ENCODE results near the gene ABHD3. TPM values are rescaled to one million over a fixed set of nuclear protein-coding genes. Genes with fewer than 3 reads are reported as not detected.
A peak's percentile ranks its signal among the peaks of the same experiment; 100 is the strongest.

ABHD3 gene
- total RNA-seq, 1 donor from 2014 or later: 3.7 TPM

DNA sequence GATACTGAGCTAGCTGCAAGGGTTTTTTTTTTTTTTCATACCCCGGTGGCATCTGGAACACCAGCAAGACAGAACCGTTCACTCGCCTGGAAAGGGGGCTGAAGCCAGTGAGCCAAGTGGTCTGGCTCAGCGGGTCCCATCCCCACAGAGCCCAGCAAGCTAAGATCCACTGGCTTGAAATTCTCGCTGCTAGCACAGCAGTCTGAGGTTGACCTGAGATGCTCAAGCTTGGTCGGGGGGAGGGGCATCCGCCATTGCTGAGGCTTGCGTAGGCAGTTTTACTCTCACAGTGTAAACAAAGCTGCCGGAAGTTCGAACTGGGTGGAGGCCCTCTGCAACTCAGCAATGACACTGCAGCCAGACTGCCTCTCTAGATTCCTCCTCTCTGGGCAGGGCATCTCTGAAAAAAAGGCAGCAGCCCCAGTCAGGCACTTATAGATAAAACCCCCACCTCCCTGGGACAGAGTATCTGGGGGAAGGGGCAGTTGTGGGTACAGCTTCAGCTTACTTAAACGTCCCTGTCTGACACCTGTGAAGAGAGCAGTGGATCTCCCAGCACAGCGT, 31.0 kb upstream of the ABHD3 start:
- no peak overlapping the region for H3K27ac ChIP-seq (replicated peaks)
- peak; percentile 23 for DNase-seq
- no peaks in the 10 kb centered on the region for H3K36me3 ChIP-seq
- H3K4me3 ChIP-seq: no peak overlapping the region
- intact Hi-C loops (cut with micrococcal nuclease): no loop called here
- H3K4me1 ChIP-seq: peaks cover 13% of the 10 kb centered on the region
- no peaks in the 10 kb centered on the region for H3K27me3 ChIP-seq (ENCODE audit: low read depth)
- TF ChIP-seq CTCF (IDR thresholded peaks at IDR 0.05; ENCODE audit: borderline replicate concordance): no peak
- H3K9me3 ChIP-seq (replicated peaks): peaks cover 8% of the 10 kb centered on the region

- no peak for TF ChIP-seq CTCF (IDR thresholded peaks at IDR 0.05; ENCODE audit: borderline replicate concordance)
- no peak overlapping the region for H3K27ac ChIP-seq (replicated peaks)
- no peak for DNase-seq
- intact Hi-C loops (cut with micrococcal nuclease): no loop called here
- peaks cover 8% of the 10 kb centered on the region for H3K9me3 ChIP-seq (replicated peaks)
- H3K36me3 ChIP-seq: no peaks in the 10 kb centered on the region
- H3K4me1 ChIP-seq: peaks cover 5% of the 10 kb centered on the region
- H3K4me3 ChIP-seq: no peak overlapping the region
- no peaks in the 10 kb centered on the region for H3K27me3 ChIP-seq (ENCODE audit: low read depth)
Measured at GRCh38 chr18:21733011-21733410, 28.4 kb upstream of the ABHD3 start.

DNA sequence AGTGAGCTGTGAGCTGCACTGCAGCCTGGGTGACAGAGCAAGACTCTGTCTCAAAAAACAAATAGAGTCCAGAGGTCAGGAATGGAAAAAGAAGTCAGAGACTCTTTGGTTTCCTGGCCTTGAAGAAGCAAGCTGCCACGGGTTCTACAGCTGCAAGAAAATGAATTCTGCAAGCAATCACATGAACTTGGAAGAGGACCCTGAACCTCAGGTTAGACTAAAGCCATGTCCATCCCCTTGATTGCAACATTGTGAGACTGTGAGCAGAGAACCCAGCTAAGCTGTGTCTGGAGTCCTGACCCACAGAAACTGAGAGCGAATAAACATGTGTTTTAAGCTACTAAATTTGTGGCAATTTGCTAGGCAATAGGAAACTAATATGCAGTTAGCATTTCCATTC, 23.1 kb upstream of the ABHD3 start:
- Histone ChIP-seq H3K4me1 (no peaks in the 10 kb centered on the region), H3K9me3 (replicated peaks) (no peaks in the 10 kb centered on the region), H3K27ac (replicated peaks) (no peak overlapping the region), H3K36me3 (no peaks in the 10 kb centered on the region), H3K4me3 (no peak overlapping the region), H3K27me3 (ENCODE audit: low read depth) (no peaks in the 10 kb centered on the region)
- TF ChIP-seq CTCF (IDR thresholded peaks at IDR 0.05; ENCODE audit: borderline replicate concordance): no peak
- intact Hi-C loops (cut with micrococcal nuclease): no loop called here
- DNase-seq: no peak

DNA sequence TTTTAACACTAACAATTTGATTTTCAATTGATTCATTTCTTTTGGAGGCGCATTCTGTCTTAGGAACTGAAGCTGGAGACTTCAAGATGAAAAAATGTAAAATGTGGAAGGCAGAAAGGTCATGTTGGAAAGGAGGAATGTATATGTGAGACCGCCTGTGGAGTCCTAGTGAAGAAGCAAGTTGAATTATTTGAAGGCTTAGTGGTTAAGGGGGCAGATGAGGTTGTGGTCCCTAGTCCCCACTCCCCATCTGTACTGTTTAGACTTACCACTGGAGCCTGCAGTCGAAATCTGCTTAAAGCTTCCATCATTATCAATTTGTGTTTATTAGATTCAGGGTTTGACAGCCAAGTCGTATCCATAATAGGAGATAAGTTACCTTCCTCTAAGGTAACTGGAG, 20.6 kb upstream of the ABHD3 start:
- no peak for DNase-seq
- no peaks in the 10 kb centered on the region for H3K27me3 ChIP-seq (ENCODE audit: low read depth)
- H3K4me3 ChIP-seq: no peak overlapping the region
- H3K27ac ChIP-seq (replicated peaks): no peak overlapping the region
- no peaks in the 10 kb centered on the region for H3K4me1 ChIP-seq
- intact Hi-C loops (cut with micrococcal nuclease): no loop called here
- TF ChIP-seq CTCF (IDR thresholded peaks at IDR 0.05; ENCODE audit: borderline replicate concordance): no peak
- H3K9me3 ChIP-seq (replicated peaks): no peaks in the 10 kb centered on the region
- no peaks in the 10 kb centered on the region for H3K36me3 ChIP-seq

DNA sequence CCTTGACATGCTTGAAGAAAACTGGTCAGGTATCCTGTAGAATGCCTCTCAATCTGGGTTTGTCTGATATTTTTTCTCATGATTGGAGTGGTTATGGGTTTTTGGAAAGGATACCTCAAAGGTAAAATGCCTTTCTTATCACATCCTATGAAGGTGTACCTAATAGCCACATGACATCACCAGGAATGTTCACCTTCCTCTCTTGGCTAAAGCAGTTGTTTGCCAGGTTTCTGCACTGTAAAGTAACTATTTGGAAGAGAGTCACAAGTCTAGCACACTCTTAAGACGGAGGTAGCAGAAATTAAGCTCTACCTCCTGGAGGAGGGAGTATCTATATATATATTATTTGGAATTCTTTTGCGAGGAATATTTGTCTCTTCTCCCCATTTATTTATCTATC, 18.1 kb upstream of the ABHD3 start:
- H3K4me3 ChIP-seq: no peak overlapping the region
- DNase-seq: no peak
- intact Hi-C loops (cut with micrococcal nuclease): no loop called here
- no peak overlapping the region for H3K27ac ChIP-seq (replicated peaks)
- peaks cover 2% of the 10 kb centered on the region for H3K9me3 ChIP-seq (replicated peaks)
- no peaks in the 10 kb centered on the region for H3K27me3 ChIP-seq (ENCODE audit: low read depth)
- TF ChIP-seq CTCF (IDR thresholded peaks at IDR 0.05; ENCODE audit: borderline replicate concordance): no peak
- no peaks in the 10 kb centered on the region for H3K36me3 ChIP-seq
- no peaks in the 10 kb centered on the region for H3K4me1 ChIP-seq

Measured in left ventricle myocardium inferior (tissue), 1 donor.